Putamen (tissue), 1 donor: ENCODE results near the gene SLC25A33.
"Not testable (repeated sequence)": the region's sequence is repeated elsewhere in the genome, so short reads cannot be mapped to it uniquely, and the experiment has no call there.

Experiments
- DNase-seq: peaks from one replicate; pipeline ENCODE4 v3.0.0-alpha.2; 2016; ENCODE audit warnings: low spot score

The SLC25A33 gene, protein sequence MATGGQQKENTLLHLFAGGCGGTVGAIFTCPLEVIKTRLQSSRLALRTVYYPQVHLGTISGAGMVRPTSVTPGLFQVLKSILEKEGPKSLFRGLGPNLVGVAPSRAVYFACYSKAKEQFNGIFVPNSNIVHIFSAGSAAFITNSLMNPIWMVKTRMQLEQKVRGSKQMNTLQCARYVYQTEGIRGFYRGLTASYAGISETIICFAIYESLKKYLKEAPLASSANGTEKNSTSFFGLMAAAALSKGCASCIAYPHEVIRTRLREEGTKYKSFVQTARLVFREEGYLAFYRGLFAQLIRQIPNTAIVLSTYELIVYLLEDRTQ

GRCh38 chr1:9539165-9539828 is at the start of gene SLC25A33:
SLC25A33 (plus strand) TSS chr1:9539465; CDS start chr1:9539692, 227 bp downstream.
- peak; percentile 98 for DNase-seq

GRCh38 chr1:9490605-9491339 is 48.5 kb upstream of the SLC25A33 start:
- DNase-seq, result peak; percentile 70

DNA sequence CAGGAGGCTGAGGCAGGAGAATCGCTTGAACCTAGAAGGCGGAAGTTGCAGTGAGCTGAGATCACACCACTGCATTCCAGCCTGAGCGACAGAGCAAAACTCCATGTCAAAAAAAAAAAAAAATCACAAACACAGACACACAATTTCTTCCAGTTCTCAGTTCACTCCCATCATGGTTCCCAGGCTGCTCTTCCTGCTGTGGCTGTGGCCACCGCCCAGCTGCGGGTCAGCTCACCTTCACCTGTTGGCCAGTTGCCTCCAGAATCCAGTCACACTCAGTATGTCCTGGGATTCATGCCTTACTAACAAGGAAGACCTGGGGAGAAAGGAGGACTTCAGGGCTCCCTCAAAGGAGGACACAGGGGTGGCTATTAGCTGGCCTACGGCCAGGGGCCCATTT is 45.9 kb upstream of the SLC25A33 start:
- DNase-seq, result no peak

DNA sequence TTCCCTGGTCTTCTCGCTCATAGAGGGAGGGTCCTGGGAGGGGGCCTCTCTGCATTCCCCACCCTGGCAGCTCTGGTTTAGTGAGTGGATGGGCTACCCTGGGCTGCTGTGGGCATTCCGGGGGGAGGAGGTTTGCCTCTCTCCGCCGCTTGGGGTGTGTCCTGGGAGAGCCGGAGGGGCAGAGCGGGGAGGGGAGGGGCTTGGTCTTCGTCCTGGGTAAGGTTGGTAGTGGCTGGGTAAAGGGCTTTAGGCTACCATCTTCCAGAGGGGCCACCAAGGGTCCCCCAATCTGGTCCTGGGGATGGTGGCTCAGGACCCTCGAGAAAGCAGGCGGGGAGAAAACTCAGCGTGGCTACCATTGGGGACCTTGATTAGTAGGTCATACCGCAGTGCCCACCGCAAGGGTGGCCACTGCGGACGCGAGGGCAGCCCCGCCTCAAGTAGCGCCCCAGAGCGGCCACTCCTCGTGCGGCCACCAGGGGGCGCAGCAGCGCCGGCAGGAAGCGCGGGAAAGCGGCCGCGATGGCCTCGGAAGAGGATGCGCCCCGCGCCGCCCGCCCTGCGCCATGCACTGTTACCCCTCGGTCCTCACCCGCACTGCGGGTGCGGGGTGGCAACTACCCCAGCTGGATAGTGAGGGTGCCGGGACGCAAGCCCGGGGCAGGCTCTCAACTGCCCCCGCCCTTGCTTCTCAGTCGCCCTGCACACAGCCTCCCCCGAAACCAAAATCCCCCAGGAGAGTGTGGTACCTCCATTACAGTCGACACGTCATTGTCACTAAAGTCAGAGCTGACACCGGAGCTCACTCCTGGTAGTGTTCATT is 44.1 kb upstream of the SLC25A33 start:
- DNase-seq, result no peak

GRCh38 chr1:9495854-9496374 is 43.4 kb upstream of the SLC25A33 start:
- DNase-seq, result no peak

- DNase-seq, result no peak
Observed at GRCh38 chr1:9500756-9501754, 38.2 kb upstream of the SLC25A33 start.

DNA sequence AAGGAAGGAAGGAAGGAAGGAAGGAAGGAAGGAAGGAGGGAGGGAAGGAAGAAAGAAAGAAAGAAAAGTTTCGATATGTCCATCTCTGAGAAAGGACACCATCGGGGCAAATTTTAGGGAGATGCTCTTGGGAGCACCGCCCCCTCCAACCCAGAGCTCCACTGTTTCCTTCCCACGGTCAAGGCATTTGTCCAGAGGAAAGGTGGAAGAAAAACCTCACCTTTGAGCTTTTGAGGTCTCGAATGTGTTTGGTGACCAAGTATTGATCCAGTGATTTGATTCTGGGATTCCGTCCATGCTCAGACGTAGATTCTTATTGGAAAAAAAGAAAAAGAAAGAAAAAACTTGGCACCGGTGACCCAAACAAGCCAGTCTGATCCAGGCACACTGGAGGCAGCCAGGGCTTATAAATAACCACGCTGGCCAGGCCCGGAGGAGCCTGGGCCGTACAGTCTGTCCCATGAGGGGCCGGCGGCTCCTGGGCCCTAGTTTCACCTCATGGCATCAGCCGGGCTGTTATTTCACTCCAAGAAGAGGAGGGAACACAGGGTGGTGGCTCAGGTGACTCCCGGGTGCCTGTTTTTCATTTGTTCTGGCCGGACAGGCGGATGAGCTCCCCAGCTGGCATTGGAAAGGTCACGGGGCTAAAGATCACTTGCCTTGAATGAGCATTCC is 36.1 kb upstream of the SLC25A33 start:
- DNase-seq, result no peak

DNA sequence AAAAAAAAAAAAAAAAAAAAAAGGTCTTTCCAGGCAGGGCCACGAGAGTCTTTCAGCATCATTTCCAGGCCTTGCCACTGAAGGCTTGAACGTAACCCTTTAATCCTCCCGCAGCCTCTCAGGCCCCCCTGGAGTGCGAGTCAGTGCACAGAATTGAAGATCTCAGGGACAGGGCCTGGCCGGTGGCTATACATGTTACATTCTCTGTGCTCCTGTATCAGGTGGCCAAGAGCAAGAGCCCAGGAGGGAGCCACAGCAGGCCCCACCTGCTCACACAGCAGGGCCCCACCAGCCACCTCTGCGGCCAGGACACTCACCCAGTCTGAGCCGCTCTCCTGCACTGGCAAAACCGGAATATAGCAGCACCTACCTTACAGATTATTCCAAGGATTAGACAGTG is 34.1 kb upstream of the SLC25A33 start:
- DNase-seq, result no peak

- no peak for DNase-seq
Observed at GRCh38 chr1:9506901-9507300, 32.4 kb upstream of the SLC25A33 start.

DNA sequence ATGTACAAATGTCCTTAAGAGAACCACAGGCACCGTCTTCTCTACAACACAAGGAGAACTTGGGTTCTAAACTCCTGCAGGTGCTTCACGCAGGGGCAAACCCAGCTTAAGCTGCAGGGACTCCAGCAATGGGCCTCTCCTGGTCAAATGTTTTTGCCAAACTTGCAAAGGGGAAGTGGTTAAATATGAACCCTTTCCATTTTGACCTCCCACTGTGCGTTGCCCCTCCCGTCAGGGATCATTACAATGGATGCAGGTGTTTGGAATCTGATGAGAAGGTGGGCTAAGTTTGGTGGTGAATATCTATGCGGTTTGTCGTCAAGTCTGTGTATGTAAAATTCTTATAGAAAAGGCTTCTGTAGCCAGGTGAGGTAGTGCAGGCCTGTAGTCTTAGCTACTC is 29.1 kb upstream of the SLC25A33 start:
- DNase-seq, result no peak

DNA sequence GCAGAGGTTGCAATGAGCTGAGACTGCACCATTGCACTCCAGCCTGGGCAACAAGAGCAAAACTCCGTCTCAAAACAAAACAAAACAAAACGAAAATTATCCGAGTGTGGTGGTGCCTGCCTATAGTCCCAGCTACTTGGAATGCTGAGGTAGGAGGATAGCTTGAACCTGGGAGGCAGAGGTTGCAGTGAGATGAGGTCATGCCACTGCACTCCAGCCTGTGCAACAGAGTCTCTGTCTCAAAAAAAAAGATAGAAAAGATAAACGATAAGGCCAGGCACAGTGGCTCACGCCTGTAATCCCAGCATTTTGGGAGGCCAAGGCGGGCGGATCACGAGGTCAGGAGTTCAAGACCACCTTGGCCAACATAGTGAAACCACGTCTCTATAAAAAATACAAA is 23.7 kb upstream of the SLC25A33 start:
- DNase-seq, result not testable (repeated sequence)

- no peak for DNase-seq
Observed at GRCh38 chr1:9518454-9518998, 20.7 kb upstream of the SLC25A33 start.

DNA sequence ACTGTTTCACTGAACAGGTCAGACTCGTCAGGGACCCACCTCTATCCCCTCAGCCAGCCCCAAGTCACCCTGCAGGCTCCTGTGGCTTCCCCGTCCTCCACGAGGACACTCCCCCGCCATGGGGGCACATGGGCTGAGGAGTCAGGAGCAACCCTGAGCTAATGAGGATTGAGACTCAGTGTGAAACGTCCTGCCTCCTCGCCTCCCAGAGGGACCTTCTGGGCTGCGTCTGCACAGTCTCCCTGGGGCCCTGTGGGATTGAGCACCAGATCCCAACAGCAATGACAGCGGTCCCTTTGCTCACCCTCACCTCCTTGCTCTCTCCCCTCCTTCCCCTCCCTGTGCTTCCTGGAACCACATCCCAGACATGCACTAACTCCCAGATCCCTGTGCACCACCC is 18.9 kb upstream of the SLC25A33 start:
- DNase-seq, result no peak

DNA sequence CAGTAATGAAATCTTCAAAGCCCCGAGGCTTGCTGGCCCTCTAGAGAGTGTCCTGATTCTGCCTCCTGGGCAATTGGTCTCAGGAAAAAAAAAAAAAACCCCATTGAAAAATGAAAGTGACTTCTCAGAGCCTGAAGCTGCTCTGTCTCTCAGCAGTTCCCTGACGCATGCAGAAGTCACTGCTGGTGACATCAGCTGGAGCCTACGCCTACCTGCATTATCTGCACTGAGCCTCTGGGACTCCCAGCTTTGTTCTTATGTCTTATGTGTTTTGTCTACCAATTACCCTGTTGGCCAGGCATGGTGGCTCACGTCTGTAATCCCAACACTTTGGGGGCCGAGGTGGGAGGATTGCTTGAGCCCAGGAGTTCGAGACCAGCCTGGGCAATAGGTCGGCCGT is 10.1 kb upstream of the SLC25A33 start:
- DNase-seq, result no peak

GRCh38 chr1:9530320-9530719 is 8.9 kb upstream of the SLC25A33 start:
- no peak for DNase-seq

- DNase-seq, result no peak
Observed at GRCh38 chr1:9534953-9535352, 4.3 kb upstream of the SLC25A33 start.

GRCh38 chr1:9536301-9536700 is 3.0 kb upstream of the SLC25A33 start:
- DNase-seq, result no peak

GRCh38 chr1:9537863-9538668 is 1.2 kb upstream of the SLC25A33 start:
- DNase-seq, result no peak

- DNase-seq, result no peak
Observed at GRCh38 chr1:9538669-9539164, 548 bp upstream of the SLC25A33 start.
